D341Med (cell line): ENCODE data around the gene ZNF48.

Source experiments
- DNase-seq: peaks from one replicate; pipeline ENCODE4 v3.0.0; 2012; ENCODE audit warnings: low spot score

The ZNF48 gene

DNA sequence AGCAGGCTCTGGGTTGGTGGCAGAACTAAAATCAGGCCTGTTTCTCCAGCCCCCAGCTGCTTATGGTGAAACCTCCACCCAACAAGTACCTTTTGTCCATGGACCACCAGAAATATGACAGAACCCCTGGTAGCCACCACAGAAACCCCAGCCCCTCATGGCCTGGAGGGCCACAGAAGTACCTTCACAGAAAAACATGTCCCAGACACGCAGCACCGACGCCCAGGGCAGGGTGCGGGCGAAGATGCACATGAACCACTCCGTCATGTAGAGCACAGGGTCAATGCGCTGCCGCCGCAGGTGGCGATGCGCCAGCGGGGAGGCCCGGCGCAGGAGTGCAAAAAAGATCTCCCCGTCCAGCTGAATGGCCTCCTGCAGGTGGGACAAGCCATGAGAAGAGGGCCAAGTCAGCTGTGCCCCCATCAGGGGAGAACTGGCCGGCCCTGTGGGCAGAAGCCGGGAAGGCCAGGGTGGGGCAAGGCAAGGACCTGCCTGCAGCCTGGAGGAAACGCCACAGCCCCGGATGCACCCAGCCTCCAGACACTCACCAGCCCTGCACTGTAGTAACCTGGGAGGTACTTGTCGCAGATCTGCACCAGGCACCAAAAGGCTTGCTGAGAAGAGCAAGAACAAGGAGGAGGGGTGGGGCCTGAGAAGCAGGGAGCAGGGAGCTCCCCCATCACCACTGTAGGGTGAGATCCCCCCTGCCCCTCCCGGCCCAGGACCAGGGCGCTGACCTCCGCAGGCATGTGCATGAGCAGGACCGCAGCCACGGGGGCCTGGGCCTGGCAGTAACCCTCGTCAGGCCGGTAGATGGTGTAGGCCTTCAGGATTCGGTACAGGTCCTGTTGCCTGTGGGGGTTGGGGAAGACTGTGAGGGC is 36.0 kb upstream of the ZNF48 start:
- DNase-seq = no peak

DNA sequence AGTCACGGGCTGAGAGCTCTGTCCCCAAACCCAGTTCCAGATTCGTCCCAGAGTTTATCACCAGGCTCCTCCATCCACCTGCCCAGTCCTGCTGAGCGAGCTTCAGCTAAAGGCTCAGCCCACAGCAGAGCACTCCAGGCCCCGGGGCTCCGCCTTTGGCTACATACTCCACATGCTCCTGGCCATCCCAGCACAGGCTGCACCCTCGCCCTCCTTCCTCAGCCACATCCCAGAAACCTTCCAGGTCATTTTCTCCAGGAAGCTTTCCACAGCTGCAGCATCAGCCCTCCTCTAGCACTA is 35.4 kb upstream of the ZNF48 start:
- no peak for DNase-seq

DNA sequence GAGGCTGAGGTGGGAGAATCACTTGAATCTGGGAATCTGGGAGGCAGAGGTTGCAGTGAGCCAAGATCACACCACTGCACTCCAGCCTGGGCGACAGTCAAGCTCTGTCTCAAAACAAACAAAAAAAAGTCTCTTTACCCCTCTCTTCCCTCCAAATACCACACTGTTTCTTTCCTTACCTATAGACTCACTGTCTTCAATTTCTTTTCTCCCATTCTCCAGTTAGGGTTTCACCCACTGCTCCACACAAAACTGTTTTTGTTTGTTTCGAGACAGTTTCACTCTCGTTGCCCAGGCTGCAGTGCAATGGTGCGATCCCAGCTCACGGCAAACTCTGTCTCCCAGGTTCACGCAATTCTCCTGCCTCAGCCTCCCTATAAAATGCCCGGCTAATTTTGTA is 34.0 kb upstream of the ZNF48 start:
- no peak for DNase-seq

DNA sequence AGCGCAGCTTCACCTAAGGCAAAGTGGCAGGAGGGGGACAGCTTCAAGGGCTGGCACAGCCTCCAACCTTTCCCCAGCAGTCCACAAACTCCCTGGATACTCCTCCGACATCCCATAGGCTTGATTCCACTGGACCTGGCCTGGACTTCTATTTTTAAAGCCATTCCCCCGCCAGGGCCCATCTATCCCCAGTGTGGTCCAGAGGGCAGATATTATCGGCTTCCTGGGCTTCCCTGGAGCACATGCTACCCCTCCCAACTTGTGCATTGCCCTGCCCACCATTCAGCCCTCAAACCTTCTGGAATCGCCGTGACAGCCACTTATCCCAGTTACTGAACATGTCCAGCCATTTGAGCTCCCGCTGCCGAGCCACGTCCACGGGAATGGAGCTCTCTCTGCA is 30.0 kb upstream of the ZNF48 start:
- no peak for DNase-seq

DNA sequence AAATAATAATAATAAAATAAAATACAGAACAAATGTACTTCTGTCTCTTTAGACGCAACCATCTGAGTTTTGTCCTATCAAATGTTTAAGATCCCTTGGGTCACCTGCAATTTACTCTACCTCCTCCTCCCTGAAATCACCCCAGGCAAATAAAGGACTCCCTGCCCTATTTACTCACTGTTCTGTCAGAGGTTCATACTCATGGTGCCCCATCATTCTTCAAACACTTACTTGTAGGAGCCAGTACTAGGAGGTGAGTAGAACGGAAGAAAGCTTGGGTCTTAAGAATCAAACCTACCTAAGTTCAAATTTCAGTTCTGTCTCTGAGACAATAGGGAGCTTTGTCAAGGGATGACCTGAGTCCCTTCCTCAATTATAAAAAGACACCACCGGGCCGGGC is 28.7 kb upstream of the ZNF48 start:
- no peak for DNase-seq

DNA sequence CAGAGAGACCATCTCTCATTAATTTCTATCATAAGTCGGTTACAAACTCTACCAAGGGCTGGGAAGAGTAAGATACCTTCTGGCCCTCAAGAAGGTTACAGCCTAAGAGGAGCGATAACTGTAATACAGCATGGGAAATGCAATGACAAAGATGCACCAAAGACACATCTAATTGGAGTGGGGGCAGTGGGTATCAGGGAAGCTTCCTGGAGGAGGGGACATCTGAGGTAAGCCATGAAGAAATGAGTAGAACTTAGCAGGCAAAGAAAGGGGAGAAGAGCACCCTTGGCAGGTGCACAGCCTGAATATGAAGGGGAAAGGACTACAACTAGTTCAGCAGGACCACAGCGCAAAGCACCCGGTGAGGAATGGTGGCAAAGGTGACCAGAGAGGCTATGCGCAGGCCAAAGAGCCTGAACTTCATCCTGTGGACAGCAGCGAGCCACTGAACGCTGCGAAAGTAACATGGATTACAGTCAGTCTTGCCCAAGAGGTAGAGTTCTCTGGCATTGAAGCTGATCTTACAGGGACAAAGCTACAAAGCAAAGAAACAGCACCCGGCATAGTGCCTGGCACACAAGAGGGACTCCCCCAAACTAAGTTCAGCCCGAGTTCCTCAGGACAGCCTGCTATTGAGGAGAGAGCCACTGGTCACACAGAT is 27.7 kb upstream of the ZNF48 start:
- DNase-seq = no peak

DNA sequence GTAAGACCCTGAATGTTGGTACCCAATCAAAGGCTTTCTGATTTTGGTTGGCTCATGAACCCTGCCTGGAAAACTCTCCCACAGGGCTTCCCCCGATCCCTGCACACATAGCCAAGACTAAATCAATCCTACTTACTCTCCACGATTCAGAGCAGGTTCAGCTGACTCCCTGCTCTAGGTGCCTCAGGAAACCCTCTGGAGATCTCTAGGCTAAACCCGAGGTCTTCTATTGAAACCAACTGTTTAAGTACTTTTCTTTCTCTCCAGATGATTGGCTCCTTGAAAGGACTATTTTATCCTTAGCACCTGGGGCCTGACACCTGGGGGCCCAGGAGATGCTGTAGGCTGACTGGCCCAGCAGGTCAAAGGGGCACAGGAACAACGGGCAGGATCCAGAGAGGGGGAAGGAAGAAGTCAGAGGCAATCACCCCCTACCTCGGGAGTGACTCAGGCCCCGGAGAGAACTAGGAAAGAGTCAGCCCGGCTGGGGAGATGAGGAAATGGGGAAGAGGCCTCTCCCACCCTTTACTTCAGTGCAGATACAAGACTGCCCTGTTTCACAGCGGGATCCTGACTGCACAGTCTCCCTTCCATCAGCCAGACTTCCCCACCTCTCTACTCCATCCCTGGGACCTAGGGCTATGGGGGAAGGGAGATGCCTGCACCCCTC is 27.0 kb upstream of the ZNF48 start:
- DNase-seq = no peak

DNA sequence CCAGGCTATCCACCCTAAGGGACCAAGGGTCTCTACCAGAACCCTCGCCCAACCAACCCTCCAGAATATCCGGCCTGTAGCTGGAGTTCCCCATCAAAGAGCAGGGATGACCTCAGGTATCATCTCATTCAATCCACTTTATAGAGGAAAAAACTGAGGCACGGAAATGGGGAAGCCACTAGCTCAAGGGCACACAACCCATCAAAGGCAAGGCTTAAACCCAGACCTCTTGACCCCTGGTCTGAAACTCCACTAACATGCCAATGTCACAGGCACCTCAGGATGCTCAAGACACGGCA is 26.5 kb upstream of the ZNF48 start:
- no peak for DNase-seq

DNA sequence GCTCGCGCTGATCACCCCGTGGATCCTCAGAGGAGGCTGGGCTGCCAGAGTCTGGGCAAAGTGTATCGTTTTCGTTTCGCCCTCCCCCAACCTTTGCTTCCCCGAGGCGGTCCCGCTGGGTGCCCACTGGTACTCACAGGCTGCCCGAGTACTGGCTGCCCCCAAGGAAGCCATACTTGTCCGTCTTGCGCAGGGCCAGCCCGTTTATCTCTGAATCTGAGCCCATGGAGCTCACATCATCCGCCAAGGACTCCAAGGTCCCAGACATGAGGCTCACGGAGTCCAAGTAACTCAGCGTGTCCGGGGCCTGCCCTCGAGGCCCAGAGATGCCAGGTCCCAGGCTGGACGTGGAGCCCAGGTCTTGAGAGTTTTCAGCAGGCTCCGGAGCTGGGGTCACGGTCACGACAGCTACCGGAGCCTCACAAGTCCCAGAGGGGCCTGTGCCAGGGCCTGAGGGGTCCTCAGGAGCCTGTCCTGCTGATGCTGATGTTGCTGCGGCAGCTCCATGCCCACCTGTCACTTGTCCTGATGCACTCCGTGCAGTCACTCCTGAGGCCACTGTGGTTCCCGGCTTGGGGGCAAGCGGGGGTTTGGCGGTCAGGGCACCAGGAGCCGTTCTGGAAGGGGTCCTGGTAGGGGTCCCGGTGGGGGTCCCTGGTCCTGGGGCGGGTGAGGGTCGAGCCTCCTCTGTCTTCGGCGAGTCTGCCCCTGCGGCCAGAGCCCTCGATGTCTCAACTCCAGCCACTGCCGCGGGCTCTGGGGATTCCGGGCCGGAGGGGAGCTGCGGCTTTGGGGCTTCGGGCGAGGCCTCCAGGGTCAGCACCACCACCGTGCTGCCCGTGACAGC is 25.9 kb upstream of the ZNF48 start:
- no peak for DNase-seq

DNA sequence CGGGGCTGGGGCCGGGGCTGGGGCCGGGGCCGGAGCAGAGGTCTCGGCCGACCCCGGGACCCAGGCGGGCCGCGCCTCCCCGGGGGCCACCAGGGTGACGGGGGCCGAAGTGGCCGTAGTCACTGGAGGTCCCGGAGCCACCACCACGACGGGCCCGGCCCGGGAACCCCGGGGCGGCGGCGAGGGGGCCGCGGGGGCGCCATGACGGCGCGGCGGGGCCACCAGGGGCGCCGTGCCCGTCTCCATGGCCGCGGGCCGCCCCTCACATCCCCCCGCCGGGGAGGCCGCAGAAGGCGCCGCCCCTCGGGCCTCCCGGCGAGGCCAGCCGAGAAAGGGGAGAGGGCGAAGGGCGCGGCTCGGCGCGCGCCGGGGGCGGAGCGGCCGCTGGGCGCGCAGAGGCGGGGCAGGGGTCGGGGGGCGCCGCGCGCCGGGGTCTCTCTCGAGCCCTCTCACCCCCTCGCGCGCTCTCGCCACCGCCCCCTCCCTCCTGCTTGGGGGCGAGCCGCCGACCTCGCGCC is 25.2 kb upstream of the ZNF48 start:
- DNase-seq = peak; percentile 93

DNA sequence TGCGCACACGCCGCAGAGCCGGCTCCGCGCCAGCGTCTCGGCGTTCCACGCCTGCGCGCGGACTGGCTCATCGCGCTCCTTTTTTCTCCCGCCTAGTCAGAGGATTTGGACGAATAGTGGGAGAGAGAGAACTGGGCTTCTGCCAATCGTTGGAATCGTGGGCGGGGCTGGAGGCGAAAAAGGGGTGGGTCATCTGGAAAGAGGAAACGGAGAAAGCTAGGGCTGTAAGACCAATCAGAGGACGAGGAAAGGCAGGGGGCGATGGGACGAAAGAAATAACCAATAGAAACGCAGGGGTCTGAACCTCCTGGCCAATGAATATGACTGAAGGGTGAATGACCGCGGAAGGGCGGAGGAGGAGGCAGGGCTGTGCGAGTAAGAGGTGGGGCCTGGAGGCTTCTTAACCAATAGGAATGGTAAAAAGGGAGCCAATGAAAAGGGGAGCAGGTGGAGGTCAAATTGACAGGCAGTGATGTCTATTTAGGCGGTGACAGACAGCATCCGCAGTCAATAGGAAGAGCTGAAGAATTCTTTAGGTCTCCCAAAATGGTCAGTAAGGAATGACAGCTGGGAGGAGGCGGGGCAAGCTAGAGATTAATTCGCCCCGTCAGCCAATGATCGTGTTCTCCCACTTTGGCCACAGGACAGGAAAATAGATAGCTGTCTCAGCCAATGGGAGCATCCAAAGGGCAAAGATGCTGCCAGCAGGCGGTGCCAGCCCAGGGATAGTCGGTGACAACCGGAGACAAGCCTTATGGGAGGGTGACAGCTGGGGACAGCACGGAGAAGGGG is 24.6 kb upstream of the ZNF48 start, which contains the start of gene TBC1D10B:
Gene TBC1D10B, minus strand, starts transcription at position 39 of the 792 bp plus-strand sequence. CDS start 311 bp downstream, outside the sequence.
- DNase-seq = peak; percentile 90

DNA sequence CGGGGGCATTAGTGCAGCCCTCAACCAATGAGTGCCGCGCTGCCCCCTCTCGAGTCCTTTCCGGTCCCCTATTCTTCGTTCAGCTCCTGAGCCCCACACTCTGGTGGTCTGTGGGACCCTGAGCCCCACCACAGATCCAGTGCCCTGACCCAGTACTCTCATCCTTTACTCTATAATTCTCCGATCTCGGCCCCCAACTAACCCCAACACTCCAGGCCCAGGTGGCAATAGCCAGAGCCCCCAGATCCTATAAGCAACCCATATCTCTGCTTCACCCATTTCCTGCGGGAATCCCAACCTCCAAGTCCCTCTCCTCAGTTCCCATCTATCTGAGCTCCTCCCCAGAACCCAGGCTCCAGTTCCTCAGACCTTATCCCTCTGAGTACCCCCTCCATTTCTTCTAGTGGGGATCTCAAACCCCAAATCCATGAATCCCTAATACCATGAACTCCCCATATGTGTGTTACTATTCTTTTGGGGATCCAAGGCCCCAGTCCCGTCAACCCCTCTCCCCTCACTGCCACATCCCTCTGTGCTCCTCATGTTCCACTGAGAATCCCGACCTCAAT is 23.9 kb upstream of the ZNF48 start:
- DNase-seq = no peak

DNA sequence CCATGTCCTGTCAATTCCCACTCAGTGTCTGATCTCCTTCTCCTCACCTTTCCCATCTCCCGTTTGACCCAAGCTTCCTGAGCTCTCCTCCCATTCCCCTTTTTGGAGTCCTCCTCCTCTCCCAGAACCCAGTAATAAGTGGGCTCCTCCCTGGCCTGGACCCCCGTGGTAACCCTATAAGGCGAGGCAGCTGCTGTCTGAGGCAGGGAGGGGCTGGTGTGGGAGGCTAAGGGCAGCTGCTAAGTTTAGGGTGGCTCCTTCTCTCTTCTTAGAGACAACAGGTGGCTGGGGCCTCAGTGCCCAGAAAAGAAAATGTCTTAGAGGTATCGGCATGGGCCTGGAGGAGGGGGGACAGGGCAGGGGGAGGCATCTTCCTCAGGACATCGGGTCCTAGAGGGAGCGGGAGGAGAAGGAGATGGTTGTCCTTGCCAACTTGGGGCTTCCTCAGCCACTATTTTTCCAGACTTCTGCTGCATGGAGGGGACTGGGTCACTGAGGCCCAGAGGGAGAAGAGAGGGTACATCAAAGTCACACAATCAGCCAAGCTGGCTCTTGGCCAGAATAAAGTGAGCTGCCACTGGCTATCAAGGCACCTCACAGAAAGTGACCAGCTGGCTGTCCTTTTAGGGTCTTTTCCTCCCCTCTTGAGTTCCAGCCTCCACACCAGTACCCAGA is 23.0 kb upstream of the ZNF48 start:
- no peak for DNase-seq

DNA sequence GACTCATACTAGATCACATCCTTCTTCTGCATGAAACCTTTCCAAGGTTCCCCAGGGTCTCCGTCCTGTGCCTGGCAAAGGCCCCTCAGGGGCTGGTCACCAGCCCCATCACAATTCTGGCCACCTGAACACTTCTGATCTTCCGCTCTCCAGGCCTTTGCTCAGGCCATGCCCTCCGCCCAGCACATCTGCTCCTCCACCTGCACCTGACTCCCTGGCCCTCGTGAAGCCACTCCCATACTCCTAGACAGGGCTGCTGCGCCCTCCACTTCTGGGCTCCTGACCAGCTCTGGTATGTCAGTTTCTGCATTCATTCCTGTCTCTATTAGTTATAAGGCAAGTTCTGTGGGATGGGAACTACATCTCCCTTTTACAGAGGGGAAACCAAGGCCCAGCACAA is 22.5 kb upstream of the ZNF48 start:
- DNase-seq = no peak

DNA sequence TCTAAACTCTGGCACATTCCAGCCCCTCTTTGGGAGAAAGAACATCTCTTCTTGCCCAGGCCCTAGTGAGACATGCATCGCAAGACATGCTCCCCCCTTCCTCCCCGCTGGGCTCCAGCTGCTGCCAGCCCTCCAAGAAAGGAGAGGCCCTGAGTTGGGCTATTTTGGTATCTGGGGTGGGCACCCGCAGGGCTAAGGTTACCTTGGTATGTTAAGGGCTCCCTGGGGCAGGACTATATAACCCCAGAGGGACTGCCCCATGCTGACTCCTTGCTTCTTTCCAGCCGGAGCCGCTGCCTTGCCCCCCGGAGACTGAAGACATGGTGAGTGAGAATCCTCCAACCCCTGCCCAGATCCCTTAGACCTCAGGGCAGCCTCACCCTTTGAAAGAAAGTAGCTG is 20.7 kb upstream of the ZNF48 start, which contains the start of gene MYL11:
Gene MYL11, plus strand, starts transcription at position 265 of the 400 bp plus-strand sequence. Its CDS starts 56 bp downstream, at position 321.
- DNase-seq = no peak

DNA sequence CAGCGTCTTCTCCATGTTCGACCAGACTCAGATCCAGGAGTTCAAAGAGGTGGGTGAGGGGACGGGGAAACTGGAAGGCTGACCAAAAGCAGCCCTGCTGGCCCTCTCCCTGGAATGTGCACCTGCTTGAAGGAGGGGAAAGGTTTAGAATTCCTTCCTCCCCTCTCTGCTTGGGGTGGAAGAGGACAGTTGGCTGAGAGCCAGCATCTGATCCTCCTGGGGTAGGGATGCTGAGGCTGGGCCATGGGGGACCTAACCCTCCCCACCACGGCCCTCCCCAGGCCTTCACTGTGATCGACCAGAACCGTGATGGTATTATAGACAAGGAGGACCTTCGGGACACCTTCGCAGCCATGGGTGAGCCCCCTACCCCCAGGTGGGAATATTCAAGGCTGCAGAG is 19.4 kb upstream of the ZNF48 start:
- DNase-seq = no peak

DNA sequence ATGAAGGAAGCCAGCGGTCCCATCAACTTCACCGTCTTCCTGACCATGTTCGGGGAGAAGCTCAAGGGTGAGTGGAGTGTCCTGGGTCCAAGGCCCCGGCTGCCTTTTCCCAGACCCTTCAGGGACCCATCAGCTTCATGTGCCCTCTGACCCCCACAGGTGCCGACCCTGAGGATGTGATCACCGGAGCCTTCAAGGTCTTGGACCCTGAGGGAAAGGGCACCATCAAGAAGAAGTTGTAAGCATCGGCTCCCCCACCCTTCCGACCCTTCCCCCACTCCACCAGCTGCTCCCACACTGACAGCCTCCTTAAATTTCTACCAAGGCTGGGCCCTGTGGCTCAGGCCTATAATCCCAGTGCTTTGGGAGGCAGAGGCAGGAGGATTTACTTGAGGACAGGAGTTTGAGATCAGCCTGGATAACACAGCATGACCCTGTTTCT is 18.7 kb upstream of the ZNF48 start:
- DNase-seq = no peak

DNA sequence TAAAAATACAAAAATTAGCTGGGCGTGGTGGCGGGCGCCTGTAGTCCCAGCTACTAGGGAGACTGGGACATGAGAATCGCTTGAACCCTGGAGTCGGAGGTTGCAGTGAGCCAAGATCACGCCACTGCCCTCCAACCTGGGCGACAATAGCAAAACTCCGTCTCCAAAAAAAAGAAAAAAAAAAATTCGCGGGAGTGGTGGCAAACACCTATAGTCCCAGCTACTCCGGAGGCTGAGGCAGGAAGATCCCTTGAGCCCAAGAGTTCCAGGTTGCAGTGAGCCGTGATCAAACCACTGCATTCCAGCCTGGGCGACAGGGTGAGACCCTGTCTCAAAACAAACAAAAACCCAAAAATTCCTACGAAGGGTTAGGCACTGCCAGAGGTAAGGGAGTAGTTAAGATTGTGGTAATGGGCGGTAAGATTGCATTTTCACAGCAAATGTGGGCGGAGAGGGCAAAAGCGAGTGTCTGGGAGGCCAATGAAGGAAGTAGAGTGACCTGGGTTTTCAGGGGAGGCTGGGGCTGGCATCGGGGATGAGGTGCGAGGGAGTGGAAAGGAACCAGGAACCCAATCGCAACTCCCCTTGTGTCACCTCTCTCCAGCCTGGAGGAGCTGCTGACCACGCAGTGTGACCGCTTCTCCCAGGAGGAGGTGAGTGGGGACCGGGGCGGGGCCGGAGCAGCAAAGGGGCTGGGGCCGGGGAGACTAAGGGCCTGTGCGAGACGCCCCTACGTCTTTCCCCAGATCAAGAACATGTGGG is 18.0 kb upstream of the ZNF48 start:
- DNase-seq = no peak

DNA sequence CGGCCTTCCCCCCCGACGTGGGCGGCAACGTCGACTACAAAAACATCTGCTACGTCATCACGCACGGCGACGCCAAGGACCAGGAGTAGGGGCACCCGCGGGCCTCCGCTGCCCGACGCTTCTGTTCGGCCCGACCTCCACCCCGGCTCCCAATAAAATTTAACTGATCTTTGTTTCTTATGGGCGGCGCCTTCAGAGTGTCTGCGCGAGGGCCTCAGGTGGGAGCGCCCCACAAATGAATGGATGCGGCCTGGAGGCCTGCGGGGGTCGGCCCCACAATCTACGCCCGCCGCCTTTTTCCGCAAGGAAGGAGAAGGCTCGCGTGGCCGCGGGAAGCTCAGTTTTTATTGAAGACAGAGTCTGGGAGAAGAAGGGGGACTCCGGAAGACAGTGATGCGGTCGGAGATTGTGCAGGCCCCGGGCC is 17.4 kb upstream of the ZNF48 start:
- peak; percentile 82 for DNase-seq
